Fibroblast of villous mesenchyme (primary cell): ENCODE measurements around the gene TAAR1. TPM values are rescaled to one million over a fixed set of nuclear protein-coding genes. Genes with fewer than 3 reads are reported as not detected.
"Not testable (repeated sequence)": the region's sequence is repeated elsewhere in the genome, so short reads cannot be mapped to it uniquely, and the experiment has no call there.

ENCODE experiments used
- DNase-seq: peaks from one replicate; pipeline ENCODE4 v3.0.0-alpha.2; 2010; ENCODE audit warnings: low read depth
- H3K4me3 ChIP-seq: 2 replicates; pipeline ENCODE4 v1.5.1; 2011; ENCODE audit warnings: low read depth, mild to moderate bottlenecking, low read length
- CTCF ChIP-seq: IDR thresholded peaks from 2 replicates; pipeline ENCODE4 v1.5.1; 2012; ENCODE audit warnings: low read depth, mild to moderate bottlenecking, low read length; ENCODE audit not compliant: insufficient read depth
- total RNA-seq: library from RNA; depleted of rRNA; stranded (reverse); fragments of >200 nt; gene quantifications from 2 replicates; pipeline ENCODE4 v1.2.3, GENCODE V29; 2012

TAAR1 gene
- total RNA-seq, 1 donor = not detected

GRCh38 chr6:132690678-132691077 lies 31.7 kb upstream of the TAAR1 start:
- TF ChIP-seq CTCF = no peak
- DNase-seq = no peak
- H3K4me3 ChIP-seq = no peak overlapping the region

- no peak overlapping the region for H3K4me3 ChIP-seq
- peak; percentile 19 for DNase-seq
- TF ChIP-seq CTCF = no peak
Observed at GRCh38 chr6:132687306-132687705, 28.3 kb upstream of the TAAR1 start.

GRCh38 chr6:132686531-132686930 lies 27.5 kb upstream of the TAAR1 start:
- no peak overlapping the region for H3K4me3 ChIP-seq
- no peak for TF ChIP-seq CTCF
- no peak for DNase-seq

- DNase-seq = no peak
- TF ChIP-seq CTCF = no peak
Observed at GRCh38 chr6:132685009-132685408, 26.0 kb upstream of the TAAR1 start.

GRCh38 chr6:132684272-132684671 lies 25.3 kb upstream of the TAAR1 start:
- no peak for TF ChIP-seq CTCF
- no peak overlapping the region for H3K4me3 ChIP-seq
- no peak for DNase-seq

More at GRCh38 chr6:132685009-132685408, 26.0 kb upstream of the TAAR1 start:
- H3K4me3 ChIP-seq = no peak overlapping the region

GRCh38 chr6:132683543-132683942 lies 24.6 kb upstream of the TAAR1 start:
- H3K4me3 ChIP-seq = no peak overlapping the region
- DNase-seq = peak; percentile 42
- TF ChIP-seq CTCF = no peak

- not testable (repeated sequence) for H3K4me3 ChIP-seq
- DNase-seq = peak; percentile 27
Observed at GRCh38 chr6:132679094-132679493, 20.1 kb upstream of the TAAR1 start.
